KOPT-K1 (cell line): ENCODE results near the gene WDR43.
"Not testable (repeated sequence)": the region's sequence is repeated elsewhere in the genome, so short reads cannot be mapped to it uniquely, and the experiment has no call there.

ENCODE experiments used
- H3K27ac ChIP-seq: fragments of 200-600 bp; sonication (generic); 2 replicates; pipeline ENCODE4 v1.5.1; 2016; ENCODE audit warnings: antibody characterized with exemption, mild to moderate bottlenecking, low read depth, low read length; ENCODE audit not compliant: poor library complexity, severe bottlenecking
- H3K36me3 ChIP-seq: fragments of 200-600 bp; sonication (generic); 2 replicates; pipeline ENCODE4 v1.5.1; 2017; ENCODE audit warnings: antibody characterized with exemption, mild to moderate bottlenecking, low read length, moderate library complexity; ENCODE audit not compliant: insufficient read depth
- H3K9me3 ChIP-seq: fragments of 200-600 bp; sonication (generic); 2 replicates; pipeline ENCODE4 v1.5.1; 2017; ENCODE audit warnings: antibody characterized with exemption, low read length, mild to moderate bottlenecking; ENCODE audit not compliant: insufficient read depth, poor library complexity, severe bottlenecking

Gene WDR43

DNA sequence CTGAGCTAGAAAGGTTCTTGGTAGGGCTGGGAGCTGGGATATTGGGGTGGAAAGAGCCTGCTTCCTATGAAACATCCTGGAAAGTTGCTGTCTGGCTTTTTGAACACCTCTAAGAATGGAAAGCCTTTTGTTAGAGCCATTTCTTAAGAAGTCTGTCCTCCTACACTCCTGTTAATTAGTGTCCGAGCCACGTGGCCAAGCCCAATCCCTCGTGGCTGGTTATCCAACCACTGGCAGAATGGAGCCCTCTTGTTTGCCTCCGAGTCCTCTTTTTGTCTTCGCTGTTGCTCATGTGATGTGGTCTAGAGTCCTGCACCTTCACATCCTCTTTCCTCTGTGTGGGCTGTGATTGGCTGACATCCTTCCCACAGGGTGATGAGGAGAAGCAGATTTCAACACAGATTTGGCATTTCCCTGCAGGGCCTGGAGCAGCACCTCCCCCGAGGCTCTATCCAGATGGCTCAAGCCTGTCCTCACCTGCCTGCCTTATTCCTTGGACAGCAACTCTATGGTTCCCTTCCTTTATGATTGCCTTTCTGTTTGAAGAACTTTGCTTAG is 78.4 kb downstream of the WDR43 start:
- H3K27ac ChIP-seq, result no peak overlapping the region
- no peaks in the 10 kb centered on the region for H3K9me3 ChIP-seq

DNA sequence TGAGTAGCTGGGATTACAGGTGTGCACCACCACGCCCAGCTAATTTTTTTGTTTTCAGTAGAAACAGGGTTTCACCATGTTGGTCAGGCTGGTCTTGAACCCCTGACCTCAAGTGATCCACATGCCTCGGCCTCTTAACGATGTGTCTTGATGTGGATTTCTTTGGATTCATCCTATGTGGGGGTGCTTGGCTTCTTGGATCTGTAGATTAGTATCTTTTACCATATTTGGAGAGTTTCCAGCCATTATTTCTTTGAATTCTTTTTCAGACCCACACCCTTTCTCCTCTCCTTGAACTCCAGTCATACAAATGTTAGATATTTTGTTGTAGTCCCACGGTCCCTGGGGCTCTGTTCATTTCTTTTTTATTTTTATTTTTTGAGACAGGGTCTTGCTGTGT is 79.8 kb downstream of the WDR43 start:
- Histone ChIP-seq H3K9me3 (no peaks in the 10 kb centered on the region), H3K27ac (no peak overlapping the region), H3K36me3 (no peaks in the 10 kb centered on the region)

More for the DNA sequence above, 78.4 kb downstream of the WDR43 start:
- no peaks in the 10 kb centered on the region for H3K36me3 ChIP-seq

DNA sequence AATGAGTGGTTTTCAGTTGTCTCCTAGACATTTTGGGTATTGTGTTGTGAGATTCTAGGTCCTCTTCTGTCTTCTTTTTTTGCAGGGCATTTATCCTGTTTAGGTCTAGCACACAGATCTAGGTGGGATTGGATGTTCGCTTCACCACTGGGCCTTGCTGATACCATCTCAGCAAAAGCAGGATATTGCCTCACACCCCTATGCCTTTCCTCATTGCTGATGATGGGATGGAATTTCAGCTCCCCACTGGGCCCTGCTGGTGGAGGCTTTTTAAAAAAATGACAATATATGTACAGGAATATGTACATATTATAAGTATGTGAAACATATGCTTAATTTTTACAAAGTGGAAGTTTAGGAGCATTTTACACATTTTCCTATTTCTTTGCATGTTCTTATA is 81.2 kb downstream of the WDR43 start:
- Histone ChIP-seq H3K9me3 (no peaks in the 10 kb centered on the region), H3K36me3 (no peaks in the 10 kb centered on the region), H3K27ac (no peak overlapping the region)

DNA sequence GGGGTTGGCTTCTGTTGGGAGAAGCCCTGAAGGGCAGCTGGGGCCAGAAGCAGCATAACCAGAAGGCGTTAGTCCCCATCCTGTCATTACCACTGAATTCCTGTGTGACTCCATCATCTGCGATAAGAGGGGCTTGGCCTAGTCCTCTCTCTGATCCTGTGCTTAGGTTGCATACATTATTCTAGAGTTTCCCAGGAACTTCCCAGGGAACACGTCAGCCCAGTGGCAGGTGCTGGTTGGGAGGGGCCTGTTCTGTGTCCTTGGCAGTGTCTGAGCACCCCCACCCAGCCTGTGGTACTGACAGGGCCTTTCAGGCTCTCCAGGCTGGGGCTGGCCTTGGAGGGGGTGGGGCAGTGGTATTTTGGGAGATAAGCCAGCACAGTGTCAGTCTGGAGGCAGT is 82.1 kb downstream of the WDR43 start:
- H3K36me3 ChIP-seq, result no peaks in the 10 kb centered on the region
- H3K27ac ChIP-seq, result no peak overlapping the region
- H3K9me3 ChIP-seq, result no peaks in the 10 kb centered on the region

DNA sequence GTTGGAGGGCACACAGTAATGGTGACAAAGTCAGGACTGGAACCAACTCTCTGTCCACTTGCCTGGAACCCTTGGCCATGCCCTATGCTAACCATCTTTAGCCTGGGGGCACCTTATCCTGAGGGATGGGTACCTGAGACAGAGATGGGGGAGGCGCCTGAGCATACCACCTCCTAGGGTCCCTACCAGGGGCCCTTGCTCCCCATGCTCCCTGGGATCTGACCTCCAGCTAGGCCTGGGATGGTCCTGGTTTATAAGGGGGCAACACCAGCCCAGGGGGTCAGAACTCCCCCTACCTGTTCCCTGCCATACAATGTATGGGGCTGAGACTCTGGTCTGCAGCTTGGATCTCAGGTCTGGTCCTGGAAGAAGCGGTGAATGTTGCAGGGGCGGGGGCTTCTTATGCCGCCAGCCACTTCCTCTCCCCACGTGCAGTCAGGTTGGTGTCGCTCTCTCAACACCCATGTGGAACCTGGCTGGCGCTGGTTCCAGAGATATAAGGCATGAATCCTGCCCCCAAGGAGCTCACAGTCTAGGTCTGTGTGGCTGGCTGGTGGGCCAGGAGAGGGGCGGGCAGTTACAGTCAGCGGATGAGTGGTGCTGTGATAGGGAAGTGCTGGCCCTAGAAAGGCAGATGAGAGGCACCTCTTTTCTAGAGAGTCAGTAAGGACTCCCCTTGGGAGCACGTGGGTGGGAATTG is 82.9 kb downstream of the WDR43 start:
- Histone ChIP-seq H3K36me3 (no peaks in the 10 kb centered on the region), H3K9me3 (no peaks in the 10 kb centered on the region), H3K27ac (no peak overlapping the region)

DNA sequence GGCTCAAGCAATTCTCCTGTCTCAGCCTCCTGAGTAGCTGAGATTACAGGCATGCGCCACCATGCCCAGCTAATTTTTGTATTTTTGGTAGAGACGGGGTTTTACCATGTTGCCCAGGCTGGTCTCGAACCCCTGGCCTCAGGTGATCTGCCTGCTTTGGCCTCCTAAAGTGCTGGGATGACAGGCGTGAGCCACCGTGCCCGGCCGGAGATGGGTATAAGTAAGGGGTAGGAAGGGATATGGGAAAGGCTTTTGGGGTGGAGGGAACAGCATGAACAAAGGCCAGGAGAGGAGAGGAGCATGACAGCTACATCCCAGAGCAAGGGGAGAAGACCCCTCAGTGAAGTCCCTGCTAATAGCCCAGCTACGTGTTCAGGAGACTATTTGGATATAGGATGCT is 83.5 kb downstream of the WDR43 start:
- not testable (repeated sequence) for H3K36me3 ChIP-seq, H3K27ac ChIP-seq, H3K9me3 ChIP-seq

DNA sequence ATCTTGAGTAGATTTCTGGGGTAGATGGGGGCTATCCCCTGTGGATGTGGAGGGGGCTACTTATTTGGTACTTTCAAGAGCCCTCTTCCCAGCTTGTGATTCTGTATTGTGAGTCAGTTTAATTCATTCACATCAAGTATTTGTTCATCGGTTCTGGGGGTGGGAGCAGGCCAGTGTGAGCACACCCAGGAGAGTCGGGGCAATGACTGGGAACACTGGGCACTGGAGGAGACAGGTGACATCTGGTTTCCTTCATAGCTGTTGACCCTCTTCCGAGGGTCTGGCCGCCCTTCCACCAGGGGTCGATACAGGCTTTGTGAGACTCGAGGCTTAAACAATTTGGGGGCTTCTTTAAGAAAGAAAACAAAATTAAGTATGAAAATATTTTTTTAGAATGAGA is 84.1 kb downstream of the WDR43 start:
- Histone ChIP-seq H3K27ac (no peak overlapping the region), H3K36me3 (no peaks in the 10 kb centered on the region), H3K9me3 (no peaks in the 10 kb centered on the region)

DNA sequence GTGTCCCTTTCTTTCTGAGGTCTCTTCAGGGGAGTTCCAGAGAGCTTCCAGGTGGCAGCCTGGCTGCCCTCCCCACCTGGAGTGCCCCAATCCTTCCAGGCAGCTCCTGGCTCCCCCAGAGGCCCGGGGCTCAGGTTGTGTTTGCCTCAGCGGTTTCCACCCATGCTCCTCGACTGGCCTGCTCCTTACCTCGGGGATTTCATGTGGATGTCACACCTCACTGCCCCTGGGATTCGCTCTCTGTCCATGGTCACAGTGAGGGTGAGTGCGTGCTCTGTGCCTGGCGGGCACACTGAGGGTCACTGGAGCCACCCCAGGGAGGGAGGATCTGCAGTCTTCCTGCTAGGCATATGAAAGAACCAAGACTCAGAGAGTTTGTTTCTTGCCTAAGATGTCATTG is 84.6 kb downstream of the WDR43 start:
- Histone ChIP-seq H3K9me3 (no peaks in the 10 kb centered on the region), H3K27ac (no peak overlapping the region), H3K36me3 (no peaks in the 10 kb centered on the region)

DNA sequence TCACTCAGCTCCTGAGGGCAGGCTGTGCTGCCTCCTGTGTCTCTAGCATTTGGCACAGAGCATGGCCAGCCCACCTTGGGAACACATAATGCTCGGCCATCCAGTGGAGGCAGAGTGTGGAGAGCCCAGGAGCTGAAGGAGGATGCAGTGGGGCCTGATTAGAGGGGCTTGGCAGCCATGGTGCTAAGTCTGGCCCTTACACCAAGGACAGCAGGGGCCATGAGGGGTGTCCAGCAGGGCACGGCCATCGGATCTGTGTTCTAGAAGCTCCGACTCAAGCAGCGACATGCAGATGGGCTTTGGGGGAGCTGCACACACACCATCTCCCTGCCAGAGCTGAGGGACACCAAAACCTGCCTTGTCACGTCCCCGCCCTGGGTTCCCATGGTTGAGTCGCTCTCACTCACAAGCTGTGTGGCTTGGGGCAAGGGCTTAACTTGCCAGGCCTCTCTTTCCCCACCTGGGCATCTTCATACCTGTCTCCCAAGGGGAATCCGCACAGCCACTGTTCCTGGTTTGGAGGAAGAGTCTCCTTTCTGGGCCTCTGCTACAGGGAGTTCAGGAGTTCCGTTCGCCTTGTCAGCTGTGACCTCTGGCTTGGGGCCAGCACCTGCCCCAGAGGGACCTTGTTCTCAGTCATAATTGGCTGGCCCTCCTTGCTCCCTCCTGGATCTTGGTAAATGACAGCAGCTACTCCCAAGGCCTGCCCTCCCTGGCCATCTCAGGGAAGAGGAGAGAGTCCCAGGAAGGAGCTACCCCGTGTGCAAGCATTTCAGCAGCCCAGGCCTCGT is 85.3 kb downstream of the WDR43 start:
- Histone ChIP-seq H3K9me3 (no peaks in the 10 kb centered on the region), H3K27ac (no peak overlapping the region), H3K36me3 (no peaks in the 10 kb centered on the region)

DNA sequence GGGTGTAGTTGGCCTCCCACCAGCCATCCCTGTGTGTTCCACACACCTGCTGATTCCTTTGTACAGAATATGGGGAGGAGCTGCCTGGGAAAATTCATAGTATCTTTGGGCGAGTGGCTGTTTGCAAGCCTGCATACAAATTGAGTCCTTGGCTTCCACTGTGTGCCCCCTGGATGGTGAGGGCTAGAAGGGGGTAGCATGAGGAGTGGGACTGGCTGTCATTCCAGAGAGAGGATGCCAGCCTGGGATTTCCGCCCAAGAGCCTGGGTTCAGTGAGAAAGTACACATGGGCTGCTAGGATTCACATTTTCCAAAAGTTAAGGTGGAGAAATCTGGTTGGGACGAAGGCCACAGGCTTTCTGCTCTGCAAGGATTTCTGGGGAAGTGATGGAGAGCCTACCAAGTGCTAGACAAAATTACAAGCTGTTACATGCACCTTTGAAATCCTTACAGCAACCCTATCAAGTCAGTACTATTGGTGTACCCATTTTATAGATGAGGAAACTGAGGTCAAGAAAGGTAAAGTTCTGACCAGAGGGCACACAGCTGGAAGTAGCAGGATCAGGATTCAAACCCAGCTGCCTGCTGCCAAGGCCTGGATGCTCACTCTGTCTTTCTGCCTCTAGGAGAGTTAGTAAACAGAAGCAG is 86.0 kb downstream of the WDR43 start:
- Histone ChIP-seq H3K27ac (no peak overlapping the region), H3K36me3 (no peaks in the 10 kb centered on the region), H3K9me3 (no peaks in the 10 kb centered on the region)

DNA sequence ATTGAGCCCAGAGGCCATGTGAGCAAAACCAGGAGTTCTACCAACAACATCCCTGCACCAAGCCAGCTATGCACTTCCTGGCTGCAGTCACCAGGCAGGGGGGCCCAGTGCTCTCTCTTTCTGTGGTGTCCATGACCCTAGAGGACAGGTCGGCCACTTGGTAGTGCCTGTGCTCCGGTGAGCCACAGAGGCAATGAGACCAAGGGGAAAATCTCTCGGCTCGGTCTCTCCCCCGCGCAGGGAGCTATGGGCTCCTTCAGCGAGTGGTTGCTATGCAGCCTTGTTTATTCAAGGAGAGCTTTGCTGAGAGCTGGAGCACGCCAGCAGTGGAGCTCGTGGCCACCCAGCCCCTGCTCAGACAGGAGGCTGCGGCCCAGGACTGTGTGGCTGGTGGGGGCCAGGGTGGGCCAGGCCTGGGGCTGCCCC is 86.6 kb downstream of the WDR43 start, which contains the start of gene TOGARAM2:
Gene TOGARAM2 (plus strand): TSS at position 283 of the 426 bp plus-strand sequence. CDS start 13,537 bp downstream, outside the sequence.
- Histone ChIP-seq H3K9me3 (no peaks in the 10 kb centered on the region), H3K27ac (no peak within 1 kb of the TSS), H3K36me3 (no peaks in the 10 kb centered on the region)

DNA sequence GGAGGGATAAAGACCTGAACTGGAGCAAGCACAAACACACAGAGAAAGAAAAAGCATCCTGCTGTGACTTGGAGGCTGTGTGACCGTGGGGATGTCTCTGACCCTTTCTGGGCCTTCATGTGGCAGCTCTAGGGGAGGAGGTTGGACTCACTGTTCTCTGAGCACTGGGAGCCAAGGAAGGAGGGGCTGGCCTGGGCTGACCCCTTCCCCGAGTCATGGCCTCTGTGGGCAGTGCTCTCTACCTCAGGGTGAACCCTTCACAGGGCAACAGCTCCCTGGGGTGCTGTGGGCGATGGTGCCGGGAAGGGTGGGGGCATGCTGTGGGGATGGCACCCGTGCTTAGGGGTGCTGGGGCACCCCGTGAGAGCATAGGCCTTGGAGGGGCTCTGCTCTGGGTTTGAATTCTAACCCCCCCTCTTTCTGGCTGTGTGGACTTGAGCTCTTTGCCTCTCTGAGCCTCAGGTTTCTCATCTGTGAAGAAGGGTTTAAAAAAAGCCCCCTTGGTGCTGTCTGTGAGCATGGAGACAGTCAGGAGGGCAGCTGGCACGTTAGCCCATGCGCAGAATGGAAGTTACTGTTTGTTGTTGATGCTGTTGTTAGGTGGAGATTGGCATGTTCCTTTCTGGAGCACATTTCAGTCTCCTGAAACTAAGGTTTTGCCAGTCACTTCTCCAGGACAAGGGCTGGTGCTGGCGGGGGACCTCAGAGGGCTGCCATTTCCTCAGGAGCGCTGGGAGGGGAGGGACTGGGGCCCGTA is 87.3 kb downstream of the WDR43 start:
- Histone ChIP-seq H3K36me3 (no peaks in the 10 kb centered on the region), H3K9me3 (no peaks in the 10 kb centered on the region), H3K27ac (no peak overlapping the region)

DNA sequence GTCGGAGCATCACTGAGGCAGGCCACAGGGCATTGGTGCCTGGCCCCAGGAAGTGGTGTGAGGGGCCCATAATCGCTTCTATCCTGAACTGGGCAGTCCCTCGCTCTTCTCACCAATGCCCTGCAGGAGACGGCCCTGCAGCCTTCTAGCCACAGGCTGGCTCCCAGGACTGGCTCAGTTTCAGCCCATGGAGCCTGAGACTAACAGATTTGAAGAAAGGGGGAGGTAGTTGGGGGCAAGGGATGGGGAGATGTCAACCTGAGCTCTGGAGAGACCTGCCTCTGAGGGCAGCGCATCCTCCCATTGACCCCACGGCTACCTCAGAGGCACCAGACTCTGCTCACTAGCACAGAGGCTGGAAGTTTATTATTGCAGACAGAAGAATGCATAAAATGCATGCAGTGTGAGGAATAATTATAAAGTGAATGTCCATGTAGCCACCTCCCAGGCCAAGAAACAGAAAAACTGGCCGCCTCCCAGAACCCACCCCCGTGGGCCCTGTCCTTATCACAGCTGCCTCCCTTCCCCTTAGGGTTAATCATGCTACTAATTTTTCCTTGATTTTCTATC is 88.0 kb downstream of the WDR43 start:
- H3K9me3 ChIP-seq, result no peaks in the 10 kb centered on the region
- H3K27ac ChIP-seq, result no peak overlapping the region
- no peaks in the 10 kb centered on the region for H3K36me3 ChIP-seq

DNA sequence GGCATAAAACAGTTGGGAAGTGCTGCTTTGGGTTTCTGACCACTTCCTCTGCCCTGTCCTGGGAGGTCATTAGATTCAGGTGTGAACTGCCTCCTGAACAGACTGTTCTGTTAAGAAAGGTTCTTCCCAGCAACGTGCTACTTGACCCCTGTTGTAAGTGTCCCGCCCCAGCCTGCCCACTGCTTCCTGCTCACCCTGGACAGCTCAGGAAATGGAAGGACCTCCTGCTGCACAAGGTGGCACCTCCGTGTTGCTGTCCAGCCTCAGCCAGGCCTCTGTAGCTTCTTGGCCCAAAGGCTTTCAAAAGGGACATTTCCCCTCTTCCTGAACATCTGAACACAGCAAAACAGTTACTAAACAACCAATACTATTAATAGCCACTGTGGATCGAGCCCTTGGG is 92.0 kb downstream of the WDR43 start:
- H3K27ac ChIP-seq, result no peak overlapping the region
- no peaks in the 10 kb centered on the region for H3K36me3 ChIP-seq
- H3K9me3 ChIP-seq, result no peaks in the 10 kb centered on the region
